Retinal pigment epithelial cell (primary cell): Measurements from ENCODE around the gene LDLRAD3.
A peak's percentile ranks its signal among the peaks of the same experiment; 100 is the strongest.

ENCODE experiments used
- DNase-seq: peaks from one replicate; pipeline ENCODE4 v3.0.0-alpha.2; 2010; ENCODE audit warnings: low read depth
- H3K4me3 ChIP-seq: 2 replicates; pipeline ENCODE4 v1.5.1; 2011; ENCODE audit warnings: mild to moderate bottlenecking, low read length, control low read depth, moderate library complexity
- CTCF ChIP-seq: conservative IDR thresholded peaks from 2 replicates; pipeline ENCODE4 v1.5.1; 2011; ENCODE audit warnings: low read depth, low read length, control low read depth, inconsistent platforms

The LDLRAD3 gene

GRCh38 chr11:36000616-36001190 is 56.8 kb downstream of the LDLRAD3 start:
- DNase-seq = no peak
- H3K4me3 ChIP-seq = no peak overlapping the region
- TF ChIP-seq CTCF = no peak

GRCh38 chr11:36002196-36002595 is 58.3 kb downstream of the LDLRAD3 start:
- no peak for DNase-seq
- H3K4me3 ChIP-seq = no peak overlapping the region

GRCh38 chr11:36002796-36003195 is 58.9 kb downstream of the LDLRAD3 start:
- H3K4me3 ChIP-seq = no peak overlapping the region
- DNase-seq = no peak
- no peak for TF ChIP-seq CTCF

More at GRCh38 chr11:36002196-36002595, 58.3 kb downstream of the LDLRAD3 start:
- no peak for TF ChIP-seq CTCF

- no peak for TF ChIP-seq CTCF
- DNase-seq = no peak
- no peak overlapping the region for H3K4me3 ChIP-seq
These were observed 62.7 kb downstream of the LDLRAD3 start for GRCh38 chr11:36006556-36006955.

GRCh38 chr11:36007127-36007655 is 63.3 kb downstream of the LDLRAD3 start:
- TF ChIP-seq CTCF = no peak
- DNase-seq = no peak
- H3K4me3 ChIP-seq = no peak overlapping the region

- no peak overlapping the region for H3K4me3 ChIP-seq
- no peak for TF ChIP-seq CTCF
- DNase-seq = no peak
These were observed 64.7 kb downstream of the LDLRAD3 start for GRCh38 chr11:36008584-36008983.

GRCh38 chr11:36009473-36009872 is 65.6 kb downstream of the LDLRAD3 start:
- peak; percentile 35 for DNase-seq
- no peak overlapping the region for H3K4me3 ChIP-seq
- no peak for TF ChIP-seq CTCF
